GM12874 (cell line): Measurements from ENCODE around the gene NCR3LG1.

Source experiments
- TF ChIP-seq, protein P1 (sequence below): IDR thresholded peaks from 2 replicates; pipeline ENCODE4 v1.5.1; 2011; ENCODE audit warnings: low read depth, mild to moderate bottlenecking, control low read depth, low read length, moderate library complexity; ENCODE audit not compliant: insufficient read depth

NCR3LG1 gene

DNA sequence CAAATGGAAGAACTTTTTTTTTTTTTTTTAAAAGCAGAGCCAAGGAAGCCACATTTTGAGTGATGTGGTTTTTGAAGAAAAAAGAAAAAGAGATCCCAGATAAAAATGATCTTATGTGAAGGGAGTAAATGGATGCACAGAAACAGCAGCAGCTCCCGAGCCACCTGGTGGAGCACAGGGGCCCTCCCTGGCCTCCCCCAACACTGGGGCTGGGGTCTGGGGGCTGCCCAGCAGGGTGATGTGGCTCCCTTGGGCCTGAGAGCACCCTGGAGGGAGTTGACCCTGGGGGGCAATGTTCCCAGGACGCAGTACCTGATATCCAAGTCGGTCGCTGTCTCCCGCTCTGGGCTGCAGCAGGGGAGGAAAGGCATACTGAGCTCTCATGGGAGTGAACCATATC is 63.4 kb downstream of the NCR3LG1 start:
- TF ChIP-seq, protein P1, sequence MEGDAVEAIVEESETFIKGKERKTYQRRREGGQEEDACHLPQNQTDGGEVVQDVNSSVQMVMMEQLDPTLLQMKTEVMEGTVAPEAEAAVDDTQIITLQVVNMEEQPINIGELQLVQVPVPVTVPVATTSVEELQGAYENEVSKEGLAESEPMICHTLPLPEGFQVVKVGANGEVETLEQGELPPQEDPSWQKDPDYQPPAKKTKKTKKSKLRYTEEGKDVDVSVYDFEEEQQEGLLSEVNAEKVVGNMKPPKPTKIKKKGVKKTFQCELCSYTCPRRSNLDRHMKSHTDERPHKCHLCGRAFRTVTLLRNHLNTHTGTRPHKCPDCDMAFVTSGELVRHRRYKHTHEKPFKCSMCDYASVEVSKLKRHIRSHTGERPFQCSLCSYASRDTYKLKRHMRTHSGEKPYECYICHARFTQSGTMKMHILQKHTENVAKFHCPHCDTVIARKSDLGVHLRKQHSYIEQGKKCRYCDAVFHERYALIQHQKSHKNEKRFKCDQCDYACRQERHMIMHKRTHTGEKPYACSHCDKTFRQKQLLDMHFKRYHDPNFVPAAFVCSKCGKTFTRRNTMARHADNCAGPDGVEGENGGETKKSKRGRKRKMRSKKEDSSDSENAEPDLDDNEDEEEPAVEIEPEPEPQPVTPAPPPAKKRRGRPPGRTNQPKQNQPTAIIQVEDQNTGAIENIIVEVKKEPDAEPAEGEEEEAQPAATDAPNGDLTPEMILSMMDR: no peak

DNA sequence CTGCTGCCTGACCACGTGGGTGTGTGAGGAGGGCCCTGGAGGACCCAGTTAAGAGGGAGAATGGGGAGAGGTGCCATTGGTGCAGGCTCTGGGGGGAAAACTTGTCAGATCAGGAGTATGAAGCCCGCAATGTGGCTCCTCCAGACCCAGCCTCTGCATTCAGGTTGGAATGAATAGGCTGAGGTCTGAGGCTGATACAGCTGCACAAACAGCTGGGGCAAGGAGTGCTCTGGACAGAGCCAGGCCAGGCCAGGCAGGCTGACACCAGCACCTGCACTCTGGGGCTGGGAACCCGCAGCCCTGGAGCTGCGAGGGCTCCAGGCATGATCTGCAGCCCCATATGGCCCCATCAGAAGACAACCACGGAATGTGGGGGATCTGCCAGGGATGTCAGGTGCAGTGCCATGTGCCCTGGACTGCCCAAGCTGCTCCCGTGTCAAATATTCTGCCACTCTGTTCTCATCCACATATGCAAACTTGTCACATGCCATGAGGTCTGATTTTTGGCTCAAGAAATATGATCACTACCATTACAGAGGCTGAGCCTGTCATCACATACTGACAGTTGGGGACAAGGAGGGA is 64.0 kb downstream of the NCR3LG1 start:
- TF ChIP-seq, protein P1: no peak

DNA sequence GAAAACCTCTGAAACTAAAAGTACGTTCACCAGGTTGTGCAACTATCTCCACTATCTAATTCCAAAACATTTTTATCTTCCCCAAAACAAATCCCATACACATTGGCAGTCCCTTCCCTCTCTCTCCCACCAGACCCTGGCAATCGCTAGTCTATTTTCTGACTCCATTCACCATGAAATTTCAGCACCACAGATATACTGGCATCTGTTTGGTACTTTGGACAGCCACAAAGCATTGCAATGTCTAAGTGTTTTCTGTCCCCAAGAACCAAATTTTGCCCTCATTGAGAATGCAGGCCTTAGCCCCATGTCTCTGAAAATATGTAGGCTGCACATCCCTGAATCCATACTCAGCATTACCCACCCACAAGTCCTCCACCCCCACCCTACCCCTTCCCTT is 64.9 kb downstream of the NCR3LG1 start:
- TF ChIP-seq, protein P1: no peak

DNA sequence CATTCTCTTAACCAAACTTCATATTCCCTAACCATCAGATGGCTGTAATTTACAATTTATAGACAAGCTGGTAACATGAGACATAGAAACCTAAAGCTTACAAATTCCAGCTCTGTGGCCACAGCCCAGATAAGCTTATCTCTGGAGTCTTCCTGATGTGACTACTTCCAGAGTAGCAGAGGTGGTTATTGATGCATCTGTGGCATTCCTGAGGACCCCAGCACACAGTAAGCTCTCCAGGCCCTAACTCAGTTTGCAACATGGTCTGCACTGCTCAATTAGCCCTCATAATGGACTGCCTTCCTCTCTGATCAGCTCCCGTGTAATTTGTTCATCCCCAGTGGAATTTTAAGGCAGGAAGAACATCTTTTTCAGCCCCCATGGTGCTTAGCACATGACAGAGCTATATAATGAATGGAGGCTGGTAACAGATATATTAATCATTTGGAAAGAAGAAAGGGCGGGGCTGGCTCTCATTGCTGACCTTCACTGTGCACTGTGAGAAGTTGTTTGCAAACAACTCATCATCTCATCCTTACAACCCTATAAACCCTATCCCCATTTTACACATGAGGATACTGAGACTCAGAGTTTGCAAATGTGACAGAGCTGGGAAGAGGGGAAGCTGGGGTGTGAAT is 67.0 kb downstream of the NCR3LG1 start:
- TF ChIP-seq, protein P1: no peak

DNA sequence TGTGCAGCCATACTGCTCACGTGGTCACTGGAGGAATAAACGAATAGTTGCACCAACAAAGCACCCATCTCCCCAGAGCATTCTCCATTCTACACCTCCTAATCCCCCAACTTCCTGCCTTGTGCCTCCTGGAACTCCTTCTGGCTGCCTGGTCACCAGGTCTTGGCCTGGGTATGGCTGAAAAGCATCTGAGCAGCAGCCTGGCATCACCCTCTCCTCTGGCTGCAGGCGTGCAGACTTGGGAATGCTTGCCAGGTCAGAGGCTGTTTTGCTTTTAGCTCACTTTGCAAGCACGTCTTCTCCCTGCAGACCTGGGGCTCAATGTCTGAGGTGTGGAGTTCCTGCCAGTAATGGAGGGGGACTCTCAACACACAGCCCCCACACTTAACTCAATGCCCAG is 70.2 kb downstream of the NCR3LG1 start:
- TF ChIP-seq, protein P1: no peak

DNA sequence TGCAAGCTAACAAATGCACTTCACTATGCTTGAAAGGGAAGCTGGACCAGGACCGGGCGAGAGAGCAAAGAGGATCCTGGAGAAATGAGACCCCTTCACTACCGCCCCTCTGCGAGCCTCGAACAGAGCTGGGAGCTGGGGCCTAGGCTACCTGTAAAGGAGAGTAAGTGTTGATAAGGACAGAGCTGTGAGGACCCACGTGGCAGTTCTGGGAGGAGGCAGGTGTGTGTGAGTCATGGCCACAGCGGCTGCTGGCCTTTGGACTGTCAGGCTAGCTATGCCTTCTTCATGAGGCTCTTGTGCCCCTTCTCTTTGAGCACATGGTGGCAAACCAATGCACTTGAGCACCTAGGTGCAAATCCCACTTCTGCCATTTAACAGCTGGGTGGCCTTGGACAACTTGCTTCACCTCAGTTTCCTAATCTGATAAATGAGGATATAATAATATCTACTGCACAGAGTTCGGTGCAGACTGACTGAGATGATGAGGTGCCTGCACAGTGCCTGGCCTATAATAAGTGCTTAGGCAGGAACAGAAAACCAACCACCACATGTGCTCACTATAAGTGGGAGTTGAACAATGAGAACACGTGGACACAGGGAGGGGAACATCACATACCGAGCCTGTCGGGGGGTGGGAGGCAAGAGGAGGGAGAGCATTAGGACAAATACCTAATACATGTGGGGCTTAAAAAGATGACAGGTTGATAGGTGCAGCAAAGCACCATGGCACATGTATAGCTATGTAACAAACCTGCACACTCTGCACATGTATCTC is 72.1 kb downstream of the NCR3LG1 start:
- TF ChIP-seq, protein P1: no peak
